Uterus (tissue), 4 donors: ENCODE data around the gene TEX54. TPM values are rescaled to one million over a fixed set of nuclear protein-coding genes. Genes with fewer than 3 reads are reported as not detected.

Source experiments
- DNase-seq, 2 donors: peaks; one replicate each; pipeline ENCODE4 v3.0.0-alpha.2; 2019 to 2020
- H3K27ac ChIP-seq, 2 donors: fragments of 200-600 bp; sonication (generic); 1 replicate in 1 of 2; 2 replicates in 1 of 2; pipeline ENCODE4 v1.5.1; 2016 to 2018
- H3K27me3 ChIP-seq, 2 donors: fragments of 200-600 bp; sonication (generic); one replicate each; pipeline ENCODE4 v1.5.1; 2018 to 2019; ENCODE audit warnings: control low read depth in 1 of 2
- H3K36me3 ChIP-seq, 2 donors: fragments of 200-600 bp; sonication (generic); one replicate each; pipeline ENCODE4 v1.5.1; 2019; ENCODE audit warnings: control low read depth in 1 of 2
- H3K4me1 ChIP-seq, 2 donors: fragments of 200-600 bp; sonication (generic); one replicate each; pipeline ENCODE4 v1.5.1; 2018 to 2019; ENCODE audit warnings: control low read depth in 1 of 2
- H3K4me3 ChIP-seq, 2 donors: fragments of 200-600 bp; sonication (generic); 1 replicate in 1 of 2; 2 replicates in 1 of 2; pipeline ENCODE4 v1.5.1; 2018 to 2019; ENCODE audit warnings: mild to moderate bottlenecking in 1 of 2
- H3K9me3 ChIP-seq, 2 donors: fragments of 200-600 bp; sonication (generic); one replicate each; pipeline ENCODE4 v1.5.1; 2019; ENCODE audit warnings: control low read depth in 1 of 2
- CTCF ChIP-seq, 4 experiments: fragments of 200-600 bp in 2 of 4; fragments of 450-650 bp in 2 of 4; sonication (generic) in 2 of 4; IDR thresholded peaks; one replicate each; pipeline ENCODE4 v1.5.1; 2016 to 2019; ENCODE audit warnings: antibody characterized with exemption in 4 of 4, mild to moderate bottlenecking in 2 of 4, moderate library complexity in 1 of 4
- POLR2A ChIP-seq, 2 donors: fragments of 450-650 bp; IDR thresholded peaks; one replicate each; pipeline ENCODE4 v1.6.1; 2016; ENCODE audit warnings: antibody characterized with exemption in 2 of 2, mild to moderate bottlenecking in 1 of 2, moderate library complexity in 1 of 2
- intact Hi-C: fragments of 100-400 bp; cut with DNase I; formaldehyde crosslinking; loops from one replicate; pipeline ENCODE4 v1.15.1; 2023; ENCODE audit warnings: low total_unique reads
- microRNA-seq: library from miRNA; unstranded; fragments of <30 nt; microRNA quantifications from one replicate; pipeline ENCODE4, GENCODE V29; 2016; ENCODE audit warnings: borderline microRNAs expressed, borderline replicate concordance
- small RNA-seq: library from RNA; depleted of rRNA; stranded (forward); fragments of <200 nt; gene quantifications from one replicate; pipeline ENCODE3, GENCODE V24; 2016
- total RNA-seq, 4 donors: library from RNA; depleted of rRNA in 3 of 4; stranded (reverse); fragments of >200 nt in 3 of 4; gene quantifications; one replicate each; pipeline versions ENCODE4 v1.1.0 to v1.2.4, GENCODE V29; 2014 to 2023
- donor health status: DM: yes; HTN: yes; CAD: no.

Gene TEX54
- total RNA-seq, 4 donors from 2014 or later = not detected

- intact Hi-C loops = loop anchor here (2.0 kb wide), 1 partner anchor 76 kb away; no protein-coding TSS in a partner anchor
- H3K4me3 ChIP-seq = peak within 1 kb of the TSS; percentile 84 to 96
- H3K27ac ChIP-seq = peak within 1 kb of the TSS; percentile 96 to 97
- no peaks in the 10 kb centered on the region for H3K27me3 ChIP-seq
- no peaks in the 10 kb centered on the region for H3K9me3 ChIP-seq
- TF ChIP-seq CTCF (IDR thresholded peaks at IDR 0.05) = peak in 3 of 4 experiments; percentile 61 to 67 (median 61)
- peak; percentile 96 to 98 for TF ChIP-seq POLR2A (IDR thresholded peaks at IDR 0.05)
- DNase-seq = peak; percentile 96 to 99
- peaks cover 0 to 2% of the 10 kb centered on the region in 2 donors for H3K4me1 ChIP-seq
- H3K36me3 ChIP-seq = no peaks in the 10 kb centered on the region
Observed at GRCh38 chr11:62787005-62787759, 45.5 kb downstream of the TEX54 start, which contains the start of gene TMEM179B. Gene TMEM179B, plus strand, starts transcription at chr11:62787402. Its CDS starts 30 bp downstream, at chr11:62787432.

GRCh38 chr11:62786318-62787004 lies 46.2 kb downstream of the TEX54 start:
- TF ChIP-seq CTCF (IDR thresholded peaks at IDR 0.05) = peak; percentile 96 to 98 (median 96)
- no peak for TF ChIP-seq POLR2A (IDR thresholded peaks at IDR 0.05)
- Histone ChIP-seq H3K36me3 (no peaks in the 10 kb centered on the region), H3K4me3 (peak overlapping the region; percentile 84 to 96), H3K27ac (peak overlapping the region; percentile 96 to 97), H3K9me3 (no peaks in the 10 kb centered on the region), H3K27me3 (no peaks in the 10 kb centered on the region), H3K4me1 (no peaks in the 10 kb centered on the region)
- intact Hi-C loops = loop anchor here (2.0 kb wide), 1 partner anchor 76 kb away; no protein-coding TSS in a partner anchor
- DNase-seq = peak; percentile 87 to 88

- TF ChIP-seq CTCF (IDR thresholded peaks at IDR 0.05) (no peak), POLR2A (IDR thresholded peaks at IDR 0.05) (no peak)
- intact Hi-C loops = no loop called here
- Histone ChIP-seq H3K36me3 (no peaks in the 10 kb centered on the region), H3K27ac (no peak overlapping the region), H3K4me1 (no peaks in the 10 kb centered on the region), H3K27me3 (no peaks in the 10 kb centered on the region), H3K4me3 (no peak overlapping the region), H3K9me3 (no peaks in the 10 kb centered on the region)
- no peak for DNase-seq
Observed at GRCh38 chr11:62782753-62783152, 49.9 kb downstream of the TEX54 start.

Small RNAs within 50 kb of the gene (microRNA-seq; reads per million reads assigned to microRNA genes)
- gene MIR6514 = not detected
- not detected for gene MIR6748

Small RNAs within 50 kb of the gene (small RNA-seq; reads per million reads assigned to genes)
- gene MIR6514 (not detected), gene RF00099 (not detected), gene RNU6-118P (not detected), gene SNORD22 (not detected), gene SNORD26 (not detected), gene SNORD27 (not detected), gene SNORD28 (not detected), gene SNORD30 (916 reads per million, percentile 98 among the genes with 10 or more reads in this experiment)

Other genes starting within 250 kb of the TEX54 start
- gene TUT1, start 241.3 kb downstream of the TEX54 start, total RNA-seq = 10 to 100 TPM in 1 of 4 donors, 1 to 10 TPM in 3; 7.1 to 19.3 (median 8.6) TPM
- 100 to 1,000 TPM in 2 of 4 donors, 10 to 100 TPM in 2; 37.9 to 120 (median 78.2) TPM for gene MTA2, start 231.0 kb downstream of the TEX54 start, total RNA-seq
- 100 to 1,000 TPM in 1 of 4 donors, 10 to 100 TPM in 3; 17.9 to 126 (median 36.8) TPM for gene EML3, start 220.1 kb downstream of the TEX54 start, total RNA-seq
- 10 to 100 TPM in 1 of 4 donors, 1 to 10 TPM in 1, under 1 TPM in 1, not detected in 1; 0.77 to 11.9 (median 5.3) TPM for gene ROM1, start 219.6 kb downstream of the TEX54 start, total RNA-seq
- gene B3GAT3, start 210.9 kb downstream of the TEX54 start, total RNA-seq = 10 to 100 TPM; 17.7 to 50.4 (median 23.1) TPM
- 100 to 1,000 TPM in 3 of 4 donors, 10 to 100 TPM in 1; 56.9 to 513 (median 270) TPM for gene GANAB, start 186.2 kb downstream of the TEX54 start, total RNA-seq
- 10 to 100 TPM in 3 of 4 donors, 1 to 10 TPM in 1; 4.9 to 27.4 (median 18.8) TPM for gene INTS5, start 179.5 kb downstream of the TEX54 start, total RNA-seq
- gene C11orf98, start 167.6 kb downstream of the TEX54 start, total RNA-seq = 10 to 100 TPM in 3 of 4 donors, 1 to 10 TPM in 1; 4.6 to 35.7 (median 19.5) TPM
- gene CSKMT, start 167.5 kb downstream of the TEX54 start, total RNA-seq = 10 to 100 TPM in 2 of 4 donors, 1 to 10 TPM in 1, not detected in 1; 7.7 to 25.9 (median 12.6) TPM
- gene UQCC3, start 161.2 kb downstream of the TEX54 start, total RNA-seq = 1 to 10 TPM in 3 of 4 donors, under 1 TPM in 1; 0.51 to 6.6 (median 3.4) TPM
- gene LBHD1, start 160.6 kb downstream of the TEX54 start, total RNA-seq = 10 to 100 TPM in 1 of 4 donors, 1 to 10 TPM in 2, not detected in 1; 3.5 to 18.2 (median 6.9) TPM
- 100 to 1,000 TPM in 2 of 4 donors, 10 to 100 TPM in 2; 55.4 to 276 (median 102) TPM for gene UBXN1, start 153.8 kb downstream of the TEX54 start, total RNA-seq
- 10 to 100 TPM; 36.2 to 50.6 (median 41.4) TPM for gene LRRN4CL, start 143.3 kb downstream of the TEX54 start, total RNA-seq
- gene BSCL2, start 125.4 kb downstream of the TEX54 start, total RNA-seq = 10 to 100 TPM; 24.1 to 46.7 (median 34.4) TPM
- under 1 TPM in 1 of 4 donors, not detected in 3; 0.52 TPM for gene GNG3, start 125.2 kb downstream of the TEX54 start, total RNA-seq
- 10 to 100 TPM; 17.7 to 58.3 (median 21.3) TPM for gene HNRNPUL2, start 105.4 kb downstream of the TEX54 start, total RNA-seq
- 10 to 100 TPM in 2 of 4 donors, 1 to 10 TPM in 2; 1.3 to 32.4 (median 16.3) TPM for gene TTC9C, start 104.4 kb downstream of the TEX54 start, total RNA-seq
- 10 to 100 TPM in 3 of 4 donors, under 1 TPM in 1; 0.59 to 28.9 (median 18.3) TPM for gene ZBTB3, start 78.7 kb downstream of the TEX54 start, total RNA-seq
- 10 to 100 TPM; 55.0 to 97.6 (median 76.0) TPM for gene POLR2G, start 71.3 kb downstream of the TEX54 start, total RNA-seq
- 10 to 100 TPM in 3 of 4 donors, 1 to 10 TPM in 1; 6.8 to 34.3 (median 24.1) TPM for gene TAF6L, start 61.4 kb downstream of the TEX54 start, total RNA-seq
- gene TMEM179B, start 45.4 kb downstream of the TEX54 start, total RNA-seq = 10 to 100 TPM; 22.3 to 83.8 (median 34.2) TPM
- 10 to 100 TPM in 2 of 4 donors, 1 to 10 TPM in 2; 1.0 to 28.0 (median 10.0) TPM for gene TMEM223, start 40.8 kb downstream of the TEX54 start, total RNA-seq
- 10 to 100 TPM; 41.0 to 96.2 (median 50.2) TPM for gene NXF1, start 27.4 kb downstream of the TEX54 start, total RNA-seq
- gene STX5, start 790 bp downstream of the TEX54 start, total RNA-seq = 10 to 100 TPM; 36.5 to 73.5 (median 55.2) TPM
- 10 to 100 TPM in 3 of 4 donors, 1 to 10 TPM in 1; 10.0 to 66.0 (median 35.0) TPM for gene WDR74, start 6.7 kb upstream of the TEX54 start, total RNA-seq
- 100 to 1,000 TPM in 2 of 4 donors, 10 to 100 TPM in 2; 69.8 to 206 (median 98.4) TPM for gene SLC3A2, start 48.1 kb upstream of the TEX54 start, total RNA-seq
- 1 to 10 TPM in 1 of 4 donors, not detected in 3; 1.3 TPM for gene CHRM1, start 88.5 kb upstream of the TEX54 start, total RNA-seq
- gene SLC22A6, start 152.1 kb upstream of the TEX54 start, total RNA-seq = not detected
- gene SLC22A8, start 183.0 kb upstream of the TEX54 start, total RNA-seq = not detected